Caco-2 (cell line): ENCODE results near the gene TMPRSS3. TPM values are rescaled to one million over a fixed set of nuclear protein-coding genes. Genes with fewer than 3 reads are reported as not detected.

ENCODE experiments used
- BruUV-seq: library from RNA; stranded (reverse); fragments of 400-500 nt; replicated peaks from 2 replicates; lab custom pipeline; 2021; lab: Mats Ljungman, UMichigan
- CTCF ChIA-PET: fragments of 300-600 bp; sonication (Branson Sonifier 250); formaldehyde crosslinking; loops from one replicate; lab custom pipeline; 2022; ENCODE audit warnings: antibody characterized with exemption; lab: Charles Lee
- POLR2A ChIA-PET: fragments of 300-600 bp; sonication (Branson Sonifier 250); formaldehyde crosslinking; loops from one replicate; lab custom pipeline; 2022; ENCODE audit warnings: antibody characterized with exemption; lab: Charles Lee
- DNase-seq, 2 experiments: peaks; one replicate each; pipeline versions ENCODE4 v3.0.0 to v3.0.0-alpha.2; 2020 to 2022
- H3K27me3 ChIP-seq: replicated peaks from 2 replicates; pipeline ENCODE4 v1.6.0; 2011; ENCODE audit warnings: low read length; ENCODE audit not compliant: control insufficient read depth, insufficient read depth
- H3K36me3 ChIP-seq: 2 replicates; pipeline ENCODE4 v1.5.1; 2011; ENCODE audit warnings: low read length; ENCODE audit not compliant: control insufficient read depth, insufficient read depth
- H3K4me1 ChIP-seq: fragments of 250-450 bp; sonication (Bioruptor Pico); 2 replicates; pipeline ENCODE4 v1.5.1; 2020; ENCODE audit warnings: mild to moderate bottlenecking
- H3K4me3 ChIP-seq: 2 replicates; pipeline ENCODE4 v1.5.1; 2011; ENCODE audit warnings: low read depth, mild to moderate bottlenecking, control low read depth, low read length
- H3K9me3 ChIP-seq: fragments of 250-450 bp; sonication (Bioruptor Pico); 2 replicates; pipeline ENCODE4 v1.5.1; 2020; ENCODE audit warnings: mild to moderate bottlenecking, moderate library complexity
- H3K27ac Mint-ChIP-seq: one replicate; pipeline ENCODE4 v1.8.0; 2022; ENCODE audit warnings: mixed read lengths; ENCODE audit not compliant: unreplicated experiment
- H3K27me3 Mint-ChIP-seq: one replicate; pipeline ENCODE4 v1.8.0; 2022; ENCODE audit warnings: mixed read lengths; ENCODE audit not compliant: insufficient read depth, unreplicated experiment
- H3K36me3 Mint-ChIP-seq: one replicate; pipeline ENCODE4 v1.8.0; 2022; ENCODE audit warnings: mild to moderate bottlenecking, mixed read lengths; ENCODE audit not compliant: insufficient read depth, unreplicated experiment
- H3K4me1 Mint-ChIP-seq: one replicate; pipeline ENCODE4 v1.8.0; 2022; ENCODE audit warnings: low read depth, mixed read lengths; ENCODE audit not compliant: unreplicated experiment
- H3K4me3 Mint-ChIP-seq: one replicate; pipeline ENCODE4 v1.8.0; 2022; ENCODE audit warnings: mild to moderate bottlenecking, moderate library complexity, mixed read lengths; ENCODE audit not compliant: unreplicated experiment
- H3K9me3 Mint-ChIP-seq: one replicate; pipeline ENCODE4 v1.8.0; 2022; ENCODE audit warnings: mixed read lengths; ENCODE audit not compliant: unreplicated experiment
- CTCF ChIP-seq, 2 experiments: fragments of 200-600 bp in 1 of 2; IDR thresholded peaks; 1 replicate in 1 of 2; 2 replicates in 1 of 2; pipeline versions ENCODE4 v1.5.1 to v1.8.0; 2011 to 2022; ENCODE audit warnings: antibody characterized with exemption in 1 of 2, control low read depth in 1 of 2, inconsistent platforms in 1 of 2, low read depth in 1 of 2, low read length in 1 of 2, mild to moderate bottlenecking in 1 of 2, moderate library complexity in 1 of 2; ENCODE audit not compliant: insufficient read depth in 1 of 2, severe bottlenecking in 1 of 2, unreplicated experiment in 1 of 2
- intact Hi-C: fragments of 100-400 bp; cut with micrococcal nuclease; formaldehyde crosslinking; loops from one replicate; pipeline ENCODE4 v1.10.0; 2022; ENCODE audit not compliant: unreplicated experiment
- total RNA-seq: library from RNA; stranded (reverse); gene quantifications from 2 replicates; pipeline ENCODE4 v1.2.3, GENCODE V29; 2022

TMPRSS3 gene
- total RNA-seq, 1 experiment from 2014 or later, result not detected

- intact Hi-C loops, result no loop called here
- no peaks in the 10 kb centered on the region for H3K9me3 ChIP-seq
- ChIA-PET CTCF (no interaction called here), POLR2A (no interaction called here)
- Mint-ChIP-seq H3K36me3 (no peaks in the 10 kb centered on the region), H3K4me1 (peaks cover 11% of the 10 kb centered on the region), H3K9me3 (peaks cover 9% of the 10 kb centered on the region), H3K4me3 (no peak overlapping the region), H3K27ac (no peak overlapping the region), H3K27me3 (no peaks in the 10 kb centered on the region)
- DNase-seq, result no peak
- H3K4me1 ChIP-seq, result peaks cover 12% of the 10 kb centered on the region
- no peaks in the 10 kb centered on the region for H3K27me3 ChIP-seq
- H3K4me3 ChIP-seq, result no peak overlapping the region
- TF ChIP-seq CTCF (IDR thresholded peaks at IDR 0.05; ENCODE audit: insufficient read depth in 1 of 2, low read depth in 1 of 2, low read length in 1 of 2, severe bottlenecking in 1 of 2, unreplicated experiment in 1 of 2), result no peak
- no peaks in the 10 kb centered on the region; the same call in 1 of the 2 replicates for H3K36me3 ChIP-seq
- BruUV-seq, result no TSS peak
Observed at GRCh38 chr21:42348762-42349161, 47.1 kb downstream of the TMPRSS3 start.

GRCh38 chr21:42347601-42348327, 48.1 kb downstream of the TMPRSS3 start:
- Histone ChIP-seq H3K4me1 (peaks cover 12% of the 10 kb centered on the region), H3K27me3 (no peaks in the 10 kb centered on the region), H3K36me3 (no peaks in the 10 kb centered on the region; the same call in 1 of the 2 replicates), H3K4me3 (no peak overlapping the region), H3K9me3 (no peaks in the 10 kb centered on the region)
- Mint-ChIP-seq H3K27ac (no peak overlapping the region), H3K27me3 (no peaks in the 10 kb centered on the region), H3K36me3 (no peaks in the 10 kb centered on the region), H3K9me3 (no peaks in the 10 kb centered on the region), H3K4me1 (peaks cover 11% of the 10 kb centered on the region), H3K4me3 (no peak overlapping the region)
- BruUV-seq, result no TSS peak
- DNase-seq, result no peak
- ChIA-PET POLR2A (no interaction called here), CTCF (no interaction called here)
- intact Hi-C loops, result no loop called here
- no peak for TF ChIP-seq CTCF (IDR thresholded peaks at IDR 0.05; ENCODE audit: insufficient read depth in 1 of 2, low read depth in 1 of 2, low read length in 1 of 2, severe bottlenecking in 1 of 2, unreplicated experiment in 1 of 2)

GRCh38 chr21:42346866-42347600, 48.8 kb downstream of the TMPRSS3 start:
- TF ChIP-seq CTCF (IDR thresholded peaks at IDR 0.05; ENCODE audit: insufficient read depth in 1 of 2, low read depth in 1 of 2, low read length in 1 of 2, severe bottlenecking in 1 of 2, unreplicated experiment in 1 of 2), result no peak
- H3K27me3 Mint-ChIP-seq, result no peaks in the 10 kb centered on the region
- peaks cover 11% of the 10 kb centered on the region for H3K4me1 Mint-ChIP-seq
- peaks cover 12% of the 10 kb centered on the region for H3K4me1 ChIP-seq
- H3K36me3 ChIP-seq, result no peaks in the 10 kb centered on the region; the same call in 1 of the 2 replicates
- no TSS peak for BruUV-seq
- H3K4me3 Mint-ChIP-seq, result no peak overlapping the region
- no peaks in the 10 kb centered on the region for H3K36me3 Mint-ChIP-seq
- no peaks in the 10 kb centered on the region for H3K9me3 Mint-ChIP-seq
- intact Hi-C loops, result no loop called here
- CTCF ChIA-PET, result no interaction called here
- H3K9me3 ChIP-seq, result no peaks in the 10 kb centered on the region
- POLR2A ChIA-PET, result no interaction called here
- no peaks in the 10 kb centered on the region for H3K27me3 ChIP-seq
- H3K27ac Mint-ChIP-seq, result no peak overlapping the region
- no peak for DNase-seq
- H3K4me3 ChIP-seq, result no peak overlapping the region
